Thyroid gland (tissue), 4 donors: Measurements from ENCODE around the gene SUSD5.

Source experiments
- POLR2A ChIP-seq, 2 donors: fragments of 450-650 bp; IDR thresholded peaks; one replicate each; pipeline ENCODE4 v1.6.1; 2017; ENCODE audit warnings: antibody characterized with exemption in 2 of 2, mild to moderate bottlenecking in 2 of 2, moderate library complexity in 1 of 2
- TF ChIP-seq, protein P1 (sequence below), 6 experiments: fragments of 200-600 bp in 3 of 6; fragments of 450-650 bp in 3 of 6; sonication (generic) in 3 of 6; IDR thresholded peaks; one replicate each; pipeline ENCODE4 v1.5.1; 2016 to 2019; ENCODE audit warnings: antibody characterized with exemption in 6 of 6, mild to moderate bottlenecking in 2 of 6, inconsistent platforms in 1 of 6, moderate library complexity in 1 of 6

DNA sequence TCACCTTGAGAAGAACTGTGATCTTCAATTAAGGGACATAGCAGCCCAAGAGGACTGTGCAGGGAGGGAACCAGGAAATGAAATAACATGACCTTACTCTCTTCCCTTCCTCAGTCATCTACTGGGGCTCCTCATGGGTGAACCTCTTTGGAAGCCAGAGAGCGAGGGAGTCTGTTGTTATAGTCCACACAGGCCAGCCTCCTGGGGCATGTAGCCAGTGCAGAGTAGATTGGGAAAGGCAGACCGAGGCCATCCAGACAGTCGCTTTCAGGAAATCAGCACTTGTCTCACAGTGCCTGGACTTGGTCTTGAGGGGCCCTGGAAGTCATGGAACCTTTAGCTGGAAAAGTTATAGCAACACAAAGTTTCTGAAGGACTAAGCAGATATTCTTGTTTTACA, 98.7 kb downstream of the SUSD5 start:
- TF ChIP-seq, protein P1, sequence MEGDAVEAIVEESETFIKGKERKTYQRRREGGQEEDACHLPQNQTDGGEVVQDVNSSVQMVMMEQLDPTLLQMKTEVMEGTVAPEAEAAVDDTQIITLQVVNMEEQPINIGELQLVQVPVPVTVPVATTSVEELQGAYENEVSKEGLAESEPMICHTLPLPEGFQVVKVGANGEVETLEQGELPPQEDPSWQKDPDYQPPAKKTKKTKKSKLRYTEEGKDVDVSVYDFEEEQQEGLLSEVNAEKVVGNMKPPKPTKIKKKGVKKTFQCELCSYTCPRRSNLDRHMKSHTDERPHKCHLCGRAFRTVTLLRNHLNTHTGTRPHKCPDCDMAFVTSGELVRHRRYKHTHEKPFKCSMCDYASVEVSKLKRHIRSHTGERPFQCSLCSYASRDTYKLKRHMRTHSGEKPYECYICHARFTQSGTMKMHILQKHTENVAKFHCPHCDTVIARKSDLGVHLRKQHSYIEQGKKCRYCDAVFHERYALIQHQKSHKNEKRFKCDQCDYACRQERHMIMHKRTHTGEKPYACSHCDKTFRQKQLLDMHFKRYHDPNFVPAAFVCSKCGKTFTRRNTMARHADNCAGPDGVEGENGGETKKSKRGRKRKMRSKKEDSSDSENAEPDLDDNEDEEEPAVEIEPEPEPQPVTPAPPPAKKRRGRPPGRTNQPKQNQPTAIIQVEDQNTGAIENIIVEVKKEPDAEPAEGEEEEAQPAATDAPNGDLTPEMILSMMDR (IDR thresholded peaks at IDR 0.05) = no peak
- TF ChIP-seq POLR2A (IDR thresholded peaks at IDR 0.05) = no peak
